B cell (primary cell): ENCODE measurements around the gene CACNA2D1. TPM values are rescaled to one million over a fixed set of nuclear protein-coding genes. Genes with fewer than 3 reads are reported as not detected.

Experiments used
- ATAC-seq: fragments of 200-7000 bp; cut with Tn5 transposase; one replicate; pipeline ENCODE4 v1.10.0; 2021; ENCODE audit warnings: low read depth, mild to moderate bottlenecking, moderate number of reproducible peaks, moderate library complexity
- CTCF ChIA-PET: fragments of 350-600 bp; sonication (Branson Sonifier 250); formaldehyde crosslinking; loops from one replicate; lab custom pipeline; 2021; ENCODE audit warnings: antibody characterized with exemption, inconsistent platforms; lab: Charles Lee
- POLR2A ChIA-PET: fragments of 350-600 bp; sonication (Branson Sonifier 250); formaldehyde crosslinking; loops from one replicate; lab custom pipeline; 2021; ENCODE audit warnings: antibody characterized with exemption; lab: Charles Lee
- DNase-seq: peaks from one replicate; pipeline ENCODE4 v3.0.0; 2013
- H2AFZ ChIP-seq: 2 replicates; pipeline ENCODE4 v1.6.1; 2012; ENCODE audit warnings: mild to moderate bottlenecking, low read depth, low read length; ENCODE audit not compliant: insufficient read depth, poor library complexity, severe bottlenecking
- H3K27ac ChIP-seq, 2 donors: 1 replicate in 1 of 2; 2 replicates in 1 of 2; pipeline ENCODE4 v1.5.1; 2012 to 2013; ENCODE audit warnings: low read length in 2 of 2, mild to moderate bottlenecking in 2 of 2, moderate library complexity in 1 of 2
- H3K27me3 ChIP-seq, 4 experiments: fragments of 200-600 bp in 1 of 4; sonication (generic) in 1 of 4; replicated peaks in 1 of 4; 1 replicate in 2 of 4; 2 replicates in 2 of 4; pipeline versions ENCODE4 v1.6.1 to v1.7.0; 2013 to 2016; ENCODE audit warnings: low read length in 3 of 4, mild to moderate bottlenecking in 2 of 4, mixed read lengths in 1 of 4, moderate library complexity in 1 of 4; ENCODE audit not compliant: insufficient read depth in 4 of 4, control insufficient read depth in 3 of 4; ENCODE audit errors: control extremely low read depth in 1 of 4
- H3K36me3 ChIP-seq, 2 experiments: replicated peaks in 1 of 2; 1 replicate in 1 of 2; 2 replicates in 1 of 2; pipeline versions ENCODE4 v1.6.1 to v1.7.1; 2013; ENCODE audit warnings: low read length in 1 of 2; ENCODE audit not compliant: insufficient read depth in 2 of 2, control insufficient read depth in 1 of 2; ENCODE audit errors: control extremely low read depth in 1 of 2, extremely low read depth in 1 of 2
- H3K4me1 ChIP-seq, 2 donors: fragments of 200-600 bp in 1 of 2; sonication (generic) in 1 of 2; 1 replicate in 1 of 2; 2 replicates in 1 of 2; pipeline versions ENCODE4 v1.5.1 to v1.6.1; 2013 to 2017; ENCODE audit warnings: low read length in 2 of 2; ENCODE audit not compliant: control insufficient read depth in 2 of 2, insufficient read depth in 2 of 2
- H3K4me2 ChIP-seq: replicated peaks from 2 replicates; pipeline ENCODE3; 2012; ENCODE audit warnings: mild to moderate bottlenecking, low read depth, low read length; ENCODE audit not compliant: poor library complexity, severe bottlenecking
- H3K4me3 ChIP-seq, 5 experiments: fragments of 200-600 bp in 1 of 5; sonication (generic) in 1 of 5; 1 replicate in 3 of 5; 2 replicates in 2 of 5; pipeline versions ENCODE4 v1.5.1 to v1.7.0; 2011 to 2016; ENCODE audit warnings: low read length in 4 of 5, mild to moderate bottlenecking in 4 of 5, low read depth in 2 of 5, control low read depth in 1 of 5, moderate library complexity in 1 of 5; ENCODE audit not compliant: insufficient read depth in 1 of 5; ENCODE audit errors: control extremely low read depth in 1 of 5, extremely low read depth in 1 of 5
- H3K79me2 ChIP-seq: fragments of 200-600 bp; sonication (generic); one replicate; pipeline ENCODE4 v1.6.0; 2016; ENCODE audit warnings: low read length; ENCODE audit not compliant: control insufficient read depth, insufficient read depth
- H3K9ac ChIP-seq: fragments of 200-600 bp; sonication (generic); 2 replicates; pipeline ENCODE4 v1.6.1; 2017; ENCODE audit warnings: mild to moderate bottlenecking, low read length, moderate library complexity
- H3K9me3 ChIP-seq, 3 donors: one replicate each; pipeline versions ENCODE4 v1.6.1 to v1.7.1; 2013; ENCODE audit warnings: low read length in 2 of 3; ENCODE audit not compliant: control insufficient read depth in 2 of 3, insufficient read depth in 1 of 3; ENCODE audit errors: control extremely low read depth in 1 of 3
- H4K20me1 ChIP-seq: 2 replicates; pipeline ENCODE4 v1.6.0; 2012; ENCODE audit warnings: mild to moderate bottlenecking, low read length; ENCODE audit not compliant: insufficient read depth, control insufficient read depth, poor library complexity, severe bottlenecking
- H3K27ac Mint-ChIP-seq: one replicate; pipeline ENCODE4 v1.8.0; 2021; ENCODE audit warnings: mixed read lengths
- H3K27me3 Mint-ChIP-seq: one replicate; pipeline ENCODE4 v1.8.0; 2021; ENCODE audit warnings: mixed read lengths
- H3K4me1 Mint-ChIP-seq: one replicate; pipeline ENCODE4 v1.8.0; 2021; ENCODE audit warnings: mixed read lengths
- H3K4me3 Mint-ChIP-seq: one replicate; pipeline ENCODE4 v1.8.0; 2021; ENCODE audit warnings: mixed read lengths
- H3K9me3 Mint-ChIP-seq: one replicate; pipeline ENCODE4 v1.8.0; 2022; ENCODE audit warnings: mixed read lengths; ENCODE audit not compliant: insufficient read depth
- EZH2 ChIP-seq: IDR thresholded peaks from 2 replicates; pipeline ENCODE4 v1.6.1; 2012; ENCODE audit warnings: borderline replicate concordance, low read depth, mild to moderate bottlenecking, moderate library complexity, low read length; ENCODE audit not compliant: insufficient read depth, poor library complexity, severe bottlenecking
- WGBS: methylation state at CpG from one replicate; pipeline ENCODE4 v1.1.5; 2013; ENCODE audit warnings: missing lambda C conversion rate; ENCODE audit not compliant: insufficient coverage; 5-methylcytosine and 5-hydroxymethylcytosine counted together
- intact Hi-C: fragments of 100-400 bp; cut with micrococcal nuclease; formaldehyde crosslinking; loops from one replicate; pipeline ENCODE4 v1.10.0; 2022
- polyA plus RNA-seq: library from polyadenylated mRNA; depleted of rRNA; stranded (reverse); fragments of >200 nt; gene quantifications from 2 replicates; pipeline ENCODE4 v1.2.3, GENCODE V29; 2012
- total RNA-seq, 2 donors: library from RNA; stranded (reverse); fragments of 120-200 nt in 1 of 2; gene quantifications; 1 replicate in 1 of 2; 2 replicates in 1 of 2; pipeline versions ENCODE4 v1.2.3 to v1.2.4, GENCODE V29; 2013 to 2022
- TF ChIP-seq, protein P1 (sequence below): fragments of 200-600 bp; IDR thresholded peaks from one replicate; pipeline ENCODE4 v1.8.0; 2022; ENCODE audit warnings: antibody characterized with exemption, mild to moderate bottlenecking

Gene CACNA2D1
- total and polyA plus RNA-seq, 2 donors (not counting 1 experiment from before 2014, with no cell fraction given): not detected

- H3K27ac Mint-ChIP-seq: no peak overlapping the region
- no peaks in the 10 kb centered on the region for H3K79me2 ChIP-seq
- POLR2A ChIA-PET: no interaction called here
- no peaks in the 10 kb centered on the region for H4K20me1 ChIP-seq
- 88% methylated on average over 10 of the region's 10 CpGs for whole genome bisulfite sequencing
- no peaks in the 10 kb centered on the region for H3K4me1 ChIP-seq
- H3K9me3 ChIP-seq: peaks cover 0 to 3% (median 0%) of the 10 kb centered on the region in 3 donors
- no peak overlapping the region for H3K4me3 ChIP-seq
- CTCF ChIA-PET: no interaction called here
- intact Hi-C loops: no loop called here
- no peaks in the 10 kb centered on the region for H3K36me3 ChIP-seq
- no peak for DNase-seq
- no peak for ATAC-seq
- no peak overlapping the region for H3K4me2 ChIP-seq
- no peaks in the 10 kb centered on the region for H3K4me1 Mint-ChIP-seq
- H3K4me3 Mint-ChIP-seq: no peak overlapping the region
- H3K27me3 Mint-ChIP-seq: no peaks in the 10 kb centered on the region
- no peak overlapping the region for H3K27ac ChIP-seq
- no peak overlapping the region for H3K9ac ChIP-seq
- TF ChIP-seq, protein P1, sequence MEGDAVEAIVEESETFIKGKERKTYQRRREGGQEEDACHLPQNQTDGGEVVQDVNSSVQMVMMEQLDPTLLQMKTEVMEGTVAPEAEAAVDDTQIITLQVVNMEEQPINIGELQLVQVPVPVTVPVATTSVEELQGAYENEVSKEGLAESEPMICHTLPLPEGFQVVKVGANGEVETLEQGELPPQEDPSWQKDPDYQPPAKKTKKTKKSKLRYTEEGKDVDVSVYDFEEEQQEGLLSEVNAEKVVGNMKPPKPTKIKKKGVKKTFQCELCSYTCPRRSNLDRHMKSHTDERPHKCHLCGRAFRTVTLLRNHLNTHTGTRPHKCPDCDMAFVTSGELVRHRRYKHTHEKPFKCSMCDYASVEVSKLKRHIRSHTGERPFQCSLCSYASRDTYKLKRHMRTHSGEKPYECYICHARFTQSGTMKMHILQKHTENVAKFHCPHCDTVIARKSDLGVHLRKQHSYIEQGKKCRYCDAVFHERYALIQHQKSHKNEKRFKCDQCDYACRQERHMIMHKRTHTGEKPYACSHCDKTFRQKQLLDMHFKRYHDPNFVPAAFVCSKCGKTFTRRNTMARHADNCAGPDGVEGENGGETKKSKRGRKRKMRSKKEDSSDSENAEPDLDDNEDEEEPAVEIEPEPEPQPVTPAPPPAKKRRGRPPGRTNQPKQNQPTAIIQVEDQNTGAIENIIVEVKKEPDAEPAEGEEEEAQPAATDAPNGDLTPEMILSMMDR: no peak
- no peak for TF ChIP-seq EZH2
- H2AFZ ChIP-seq: no peak overlapping the region
- no peaks in the 10 kb centered on the region for H3K9me3 Mint-ChIP-seq
- H3K27me3 ChIP-seq: no peaks in the 10 kb centered on the region
Measured at GRCh38 chr7:82410461-82410860, 33.1 kb downstream of the CACNA2D1 start.

GRCh38 chr7:82406937-82407336 lies 36.6 kb downstream of the CACNA2D1 start:
- H3K4me2 ChIP-seq: no peak overlapping the region
- no CpG with 5 or more reads among the region's 1 CpG for WGBS
- peaks cover 2% of the 10 kb centered on the region for H3K9me3 Mint-ChIP-seq
- H3K9ac ChIP-seq: no peak overlapping the region
- H3K79me2 ChIP-seq: no peaks in the 10 kb centered on the region
- peaks cover 0 to 3% (median 0%) of the 10 kb centered on the region in 3 donors for H3K9me3 ChIP-seq
- H3K4me3 Mint-ChIP-seq: no peak overlapping the region
- H4K20me1 ChIP-seq: no peaks in the 10 kb centered on the region
- DNase-seq (no peak), ATAC-seq (no peak)
- no peaks in the 10 kb centered on the region for H3K4me1 Mint-ChIP-seq
- H3K36me3 ChIP-seq: no peaks in the 10 kb centered on the region
- intact Hi-C loops: no loop called here
- no peaks in the 10 kb centered on the region for H3K4me1 ChIP-seq
- no peaks in the 10 kb centered on the region for H3K27me3 ChIP-seq
- no peak overlapping the region for H2AFZ ChIP-seq
- no peak overlapping the region for H3K4me3 ChIP-seq
- H3K27ac ChIP-seq: no peak overlapping the region
- TF ChIP-seq, protein P1: no peak
- no peak for TF ChIP-seq EZH2
- CTCF ChIA-PET: no interaction called here
- no peak overlapping the region for H3K27ac Mint-ChIP-seq
- H3K27me3 Mint-ChIP-seq: no peaks in the 10 kb centered on the region
- POLR2A ChIA-PET: no interaction called here
